ENCODE results near the gene SLC6A19. TPM values are rescaled to one million over a fixed set of nuclear protein-coding genes. Genes with fewer than 3 reads are reported as not detected.

Gene SLC6A19
- total RNA-seq, 1 experiment from 2014 or later = not detected

- DNase-seq (ENCODE audit: low read depth) = no peak
These were observed 7.0 kb upstream of the SLC6A19 start for GRCh38 chr5:1194378-1194777.

- no peak for DNase-seq (ENCODE audit: low read depth)
These were observed 6.0 kb upstream of the SLC6A19 start for GRCh38 chr5:1195439-1195838.

GRCh38 chr5:1195916-1196315 is 5.5 kb upstream of the SLC6A19 start:
- no peak for DNase-seq (ENCODE audit: low read depth)

- no peak for DNase-seq (ENCODE audit: low read depth)
These were observed 4.8 kb upstream of the SLC6A19 start for GRCh38 chr5:1196562-1196961.

- no peak for DNase-seq (ENCODE audit: low read depth)
These were observed 3.3 kb upstream of the SLC6A19 start for GRCh38 chr5:1197876-1198666.

GRCh38 chr5:1199340-1199648 is 2.1 kb upstream of the SLC6A19 start:
- DNase-seq (ENCODE audit: low read depth) = no peak

- no peak for DNase-seq (ENCODE audit: low read depth)
These were observed 1.5 kb upstream of the SLC6A19 start for GRCh38 chr5:1199649-1200494.

GRCh38 chr5:1200495-1201326 is 684 bp upstream of the SLC6A19 start:
- no peak for DNase-seq (ENCODE audit: low read depth)

GRCh38 chr5:1202026-1202797 is 817 bp downstream of the SLC6A19 start:
- no peak for DNase-seq (ENCODE audit: low read depth)

GRCh38 chr5:1202798-1203185 is 1.4 kb downstream of the SLC6A19 start:
- no peak for DNase-seq (ENCODE audit: low read depth)

GRCh38 chr5:1203311-1203967 is 2.0 kb downstream of the SLC6A19 start:
- no peak for DNase-seq (ENCODE audit: low read depth)

- DNase-seq (ENCODE audit: low read depth) = no peak
These were observed 2.7 kb downstream of the SLC6A19 start for GRCh38 chr5:1203968-1204692.

GRCh38 chr5:1204693-1205242 is 3.4 kb downstream of the SLC6A19 start:
- DNase-seq (ENCODE audit: low read depth) = peak; percentile 3

GRCh38 chr5:1205255-1206180 is 4.1 kb downstream of the SLC6A19 start:
- DNase-seq (ENCODE audit: low read depth) = no peak

- no peak for DNase-seq (ENCODE audit: low read depth)
These were observed 5.4 kb downstream of the SLC6A19 start for GRCh38 chr5:1206521-1207412.

GRCh38 chr5:1207555-1207954 is 6.2 kb downstream of the SLC6A19 start:
- DNase-seq (ENCODE audit: low read depth) = no peak

GRCh38 chr5:1208221-1208742 is 6.9 kb downstream of the SLC6A19 start:
- DNase-seq (ENCODE audit: low read depth) = no peak
